NB4 (cell line): ENCODE data around the gene AXIN1.

Source experiments
- POLR2A ChIP-seq: IDR thresholded peaks from 2 replicates; pipeline ENCODE4 v1.6.1; 2011; ENCODE audit warnings: mild to moderate bottlenecking; ENCODE audit not compliant: insufficient read length; ENCODE audit errors: extremely low read depth
- TF ChIP-seq, protein P1 (sequence below): IDR thresholded peaks from one replicate; pipeline ENCODE4 v1.5.1; 2012; ENCODE audit warnings: low read depth, low read length

DNA sequence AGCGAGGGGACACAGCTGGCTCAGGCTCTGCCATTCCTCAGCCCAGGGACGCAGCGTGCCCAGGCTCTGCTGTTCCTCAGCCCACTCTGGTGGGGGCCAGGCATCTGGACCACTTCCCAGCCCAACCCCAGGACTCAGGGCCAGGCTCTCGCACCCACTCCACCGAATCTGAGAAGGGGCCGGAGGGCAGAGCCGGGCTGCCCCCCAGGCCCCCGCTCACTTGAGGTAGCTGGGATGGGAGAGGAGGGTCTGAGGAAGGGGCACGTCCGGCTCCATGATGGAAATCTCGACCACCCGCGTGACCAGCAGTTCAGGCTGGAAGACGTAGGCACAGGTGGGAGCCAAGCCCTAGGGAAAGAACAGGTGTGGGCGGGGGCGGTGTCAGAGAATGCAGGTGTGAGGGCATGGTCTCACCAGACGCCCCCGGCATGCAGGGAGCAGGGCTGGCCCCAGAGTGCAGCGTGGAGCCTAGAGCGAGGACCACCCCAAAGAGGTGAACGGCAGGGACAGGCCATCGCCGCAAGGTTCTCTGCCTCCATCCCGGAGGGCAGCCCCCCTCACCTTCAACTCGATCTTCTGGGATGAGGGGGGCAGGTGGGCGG is 24.4 kb upstream of the AXIN1 start:
- TF ChIP-seq, protein P1, sequence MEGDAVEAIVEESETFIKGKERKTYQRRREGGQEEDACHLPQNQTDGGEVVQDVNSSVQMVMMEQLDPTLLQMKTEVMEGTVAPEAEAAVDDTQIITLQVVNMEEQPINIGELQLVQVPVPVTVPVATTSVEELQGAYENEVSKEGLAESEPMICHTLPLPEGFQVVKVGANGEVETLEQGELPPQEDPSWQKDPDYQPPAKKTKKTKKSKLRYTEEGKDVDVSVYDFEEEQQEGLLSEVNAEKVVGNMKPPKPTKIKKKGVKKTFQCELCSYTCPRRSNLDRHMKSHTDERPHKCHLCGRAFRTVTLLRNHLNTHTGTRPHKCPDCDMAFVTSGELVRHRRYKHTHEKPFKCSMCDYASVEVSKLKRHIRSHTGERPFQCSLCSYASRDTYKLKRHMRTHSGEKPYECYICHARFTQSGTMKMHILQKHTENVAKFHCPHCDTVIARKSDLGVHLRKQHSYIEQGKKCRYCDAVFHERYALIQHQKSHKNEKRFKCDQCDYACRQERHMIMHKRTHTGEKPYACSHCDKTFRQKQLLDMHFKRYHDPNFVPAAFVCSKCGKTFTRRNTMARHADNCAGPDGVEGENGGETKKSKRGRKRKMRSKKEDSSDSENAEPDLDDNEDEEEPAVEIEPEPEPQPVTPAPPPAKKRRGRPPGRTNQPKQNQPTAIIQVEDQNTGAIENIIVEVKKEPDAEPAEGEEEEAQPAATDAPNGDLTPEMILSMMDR: no peak
- no peak for TF ChIP-seq POLR2A
